GM23248 (cell line): ENCODE results near the gene OR2B6.

Experiments used
- EZH2 ChIP-seq: fragments of 200-600 bp; sonication (generic); IDR thresholded peaks from 2 replicates; pipeline ENCODE4 v1.6.1; 2018; ENCODE audit warnings: antibody characterized with exemption, mild to moderate bottlenecking; ENCODE audit not compliant: insufficient read depth, poor library complexity, severe bottlenecking
- EZH2phosphoT487 ChIP-seq: fragments of 200-600 bp; sonication (generic); IDR thresholded peaks from 2 replicates; pipeline ENCODE4 v1.6.1; 2018; ENCODE audit warnings: antibody characterized with exemption, moderate library complexity, mild to moderate bottlenecking, low read depth; ENCODE audit not compliant: insufficient read depth

DNA sequence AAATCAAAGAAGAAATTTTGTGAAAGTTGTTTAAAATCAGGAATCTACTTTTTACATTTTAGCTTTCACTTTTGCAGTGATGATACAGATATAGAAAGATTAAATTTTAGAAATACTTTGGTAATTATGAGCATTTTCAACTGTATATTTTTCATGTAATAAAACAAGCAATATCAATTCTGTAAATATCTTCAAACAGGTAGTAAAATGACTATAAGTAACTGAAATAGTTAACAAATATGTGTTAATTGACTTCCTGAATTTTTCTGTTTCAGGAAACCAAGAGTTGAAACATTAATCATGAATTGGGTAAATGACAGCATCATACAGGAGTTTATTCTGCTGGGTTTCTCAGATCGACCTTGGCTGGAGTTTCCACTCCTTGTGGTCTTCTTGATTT, at the start of gene OR2B6:
- TF ChIP-seq EZH2 (no peak), EZH2phosphoT487 (no peak)
